Inflammatory macrophage (primary cell): ENCODE results near the gene RAB3D.
"Not testable (repeated sequence)": the region's sequence is repeated elsewhere in the genome, so short reads cannot be mapped to it uniquely, and the experiment has no call there.

Source experiments
- DNase-seq, 2 donors: peaks; one replicate each; pipeline ENCODE4 v3.0.0-alpha.2; 2020 to 2022

Gene RAB3D

GRCh38 chr19:11338121-11338520 lies 1.3 kb downstream of the RAB3D start:
- no peak for DNase-seq

GRCh38 chr19:11337080-11337479 lies 2.4 kb downstream of the RAB3D start:
- peak; percentile 30 to 41 for DNase-seq

- no peak for DNase-seq
Measured at GRCh38 chr19:11335449-11336146, 3.9 kb downstream of the RAB3D start.

GRCh38 chr19:11333838-11334237 lies 5.6 kb downstream of the RAB3D start:
- not testable (repeated sequence) for DNase-seq

- no peak for DNase-seq
Measured at GRCh38 chr19:11332822-11333221, 6.6 kb downstream of the RAB3D start.

- DNase-seq, result no peak
Measured at GRCh38 chr19:11331502-11331901, 8.0 kb downstream of the RAB3D start.

- DNase-seq, result peak in 1 of 2 donors; percentile 11
Measured at GRCh38 chr19:11330127-11330526, 9.3 kb downstream of the RAB3D start.

- DNase-seq, result no peak
Measured at GRCh38 chr19:11325544-11325943, 13.9 kb downstream of the RAB3D start.

GRCh38 chr19:11324748-11325389 lies 14.6 kb downstream of the RAB3D start:
- DNase-seq, result no peak

- DNase-seq, result peak; percentile 87 to 90
Measured at GRCh38 chr19:11324079-11324661, 15.3 kb downstream of the RAB3D start.

- DNase-seq, result no peak
Measured at GRCh38 chr19:11323601-11324078, 15.8 kb downstream of the RAB3D start.

GRCh38 chr19:11322269-11323024 lies 17.0 kb downstream of the RAB3D start:
- DNase-seq, result peak; percentile 52 to 67

GRCh38 chr19:11321191-11322126 lies 18.0 kb downstream of the RAB3D start:
- DNase-seq, result no peak

GRCh38 chr19:11320278-11320995 lies 19.0 kb downstream of the RAB3D start:
- not testable (repeated sequence) for DNase-seq

GRCh38 chr19:11306337-11306736 lies 33.1 kb downstream of the RAB3D start:
- no peak for DNase-seq

GRCh38 chr19:11304936-11305335 lies 34.5 kb downstream of the RAB3D start:
- DNase-seq, result no peak

GRCh38 chr19:11300811-11301120 lies 38.7 kb downstream of the RAB3D start:
- peak in 1 of 2 donors; percentile 34 for DNase-seq

- DNase-seq, result peak; percentile 46 to 53
Measured at GRCh38 chr19:11299946-11300810, 39.3 kb downstream of the RAB3D start.

GRCh38 chr19:11296264-11296663 lies 43.2 kb downstream of the RAB3D start:
- DNase-seq, result peak in 1 of 2 donors; percentile 20

GRCh38 chr19:11295665-11296245 lies 43.7 kb downstream of the RAB3D start, which contains the start of gene TSPAN16:
Gene TSPAN16 (plus strand): TSS chr19:11296160. CDS start chr19:11296298, 138 bp downstream.
- no peak for DNase-seq
